Measurements from ENCODE around the gene DDIT4. TPM values are rescaled to one million over a fixed set of nuclear protein-coding genes. Genes with fewer than 3 reads are reported as not detected.

DDIT4 gene
- total and polyA plus RNA-seq, 9 of the 15 experiments (the other 6 are each of a cell fraction or from before 2014, with no cell fraction given), result 8.2 to 675 (median 159) TPM

- TF ChIP-seq CTCF (IDR thresholded peaks at IDR 0.05 in 2 of 3, conservative IDR thresholded peaks at IDR 0.05 in 1 of 3; ENCODE audit: insufficient read depth in 2 of 3, low read depth in 1 of 3, low read length in 3 of 3) (peak in 2 of 3 experiments; percentile 19 to 32; a peak in 4 of 6 replicates), GABPB2 (CRISPR knock-in tag; conservative IDR thresholded peaks at IDR 0.05) (no peak), GATAD2B (IDR thresholded peaks at IDR 0.05; ENCODE audit: borderline replicate concordance) (peak; percentile 82; the same call in 1 of the 2 replicates), NR4A1 (CRISPR knock-in tag; IDR thresholded peaks at IDR 0.05) (peak; percentile 72; the same call in 1 of the 2 replicates), NR4A1 (tag; IDR thresholded peaks at IDR 0.05) (peak; percentile 97), HMGXB4 (CRISPR knock-in tag; IDR thresholded peaks at IDR 0.05) (no peak), NFIX (CRISPR knock-in tag; IDR thresholded peaks at IDR 0.05; ENCODE audit: low read depth) (no peak), PTRF (tag; IDR thresholded peaks at IDR 0.05) (peak; percentile 58), RBM14 (IDR thresholded peaks at IDR 0.05; ENCODE audit: borderline replicate concordance, insufficient read depth, low read depth, low read length) (no peak), HMG20A (CRISPR knock-in tag; conservative IDR thresholded peaks at IDR 0.05) (0 out of 2 replicates have a peak, but pooled peaks have one; percentile 49), ZNF668 (CRISPR knock-in tag; IDR thresholded peaks at IDR 0.05) (peak; percentile 91), NFATC3 (IDR thresholded peaks at IDR 0.05) (no peak), KLF1 (tag; IDR thresholded peaks at IDR 0.05) (peak; percentile 12; the same call in 1 of the 2 replicates), IRF1 (CRISPR knock-in tag; IDR thresholded peaks at IDR 0.05; ENCODE audit: borderline replicate concordance) (no peak), ZNF324 (CRISPR knock-in tag; IDR thresholded peaks at IDR 0.05) (0 out of 2 replicates have a peak, but pooled peaks have one; percentile 42), SPI1 (IDR thresholded peaks at IDR 0.05; ENCODE audit: borderline replicate concordance, low read depth, low read length) (no peak), NKRF (IDR thresholded peaks at IDR 0.05; ENCODE audit: borderline replicate concordance) (peak; percentile 57; the same call in 1 of the 2 replicates), SFPQ (IDR thresholded peaks at IDR 0.05; ENCODE audit: low read depth, low read length) (no peak)
Observed at GRCh38 chr10:72297805-72298591, 24.3 kb downstream of the DDIT4 start (continued).
